DMS 273 treated with DMSO at 0.1 percent for 48 hours (cell line): ENCODE data around the gene NSD2.
"Not testable (repeated sequence)": the region's sequence is repeated elsewhere in the genome, so short reads cannot be mapped to it uniquely, and the experiment has no call there.

Source experiments
- DNase-seq: peaks from one replicate; lab custom pipeline; 2025; lab: John Stamatoyannopoulos, UW

NSD2 gene

GRCh38 chr4:1842339-1842895, 28.8 kb upstream of the NSD2 start:
- no peak for DNase-seq

DNA sequence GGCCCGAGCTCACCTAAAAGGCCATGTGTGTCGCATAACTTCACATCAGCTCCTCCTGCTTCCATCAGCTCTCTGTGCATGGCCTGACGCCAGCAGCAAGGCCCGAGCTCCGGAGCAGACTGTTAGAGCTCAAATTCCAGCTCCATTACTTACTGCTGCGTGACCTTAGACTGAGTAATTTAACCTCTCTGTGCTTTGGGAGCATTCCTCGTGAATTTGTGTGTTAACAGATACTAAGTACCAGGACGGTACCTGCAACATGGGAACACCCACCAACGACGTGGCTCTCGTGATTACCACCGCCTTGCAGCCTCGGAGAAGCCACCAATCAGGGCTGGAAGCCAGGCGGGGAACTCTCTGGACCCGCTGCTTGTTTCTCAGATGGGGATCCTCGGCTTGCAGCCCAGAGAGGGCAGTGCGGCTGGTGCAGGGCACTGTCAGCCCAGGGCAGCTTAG, 28.2 kb upstream of the NSD2 start:
- DNase-seq, result no peak

DNA sequence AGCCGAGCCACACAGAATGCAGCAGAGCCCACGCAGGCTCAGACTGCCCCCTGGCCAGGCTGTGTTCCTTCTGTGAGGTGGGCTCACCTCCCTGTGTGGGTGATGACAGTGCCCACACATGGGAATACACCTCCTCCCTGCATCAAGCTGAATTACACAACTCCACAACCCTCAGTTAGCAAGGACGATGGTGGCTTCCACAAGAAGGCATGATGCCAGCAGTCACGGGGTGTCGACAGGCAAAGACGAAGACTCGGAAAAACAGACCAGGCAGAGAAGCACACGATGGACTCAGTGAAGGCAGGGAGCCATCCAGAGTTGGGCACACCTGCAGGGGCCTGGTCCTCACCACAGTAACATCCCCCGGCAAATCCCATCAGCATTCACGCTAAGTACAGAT, 27.3 kb upstream of the NSD2 start:
- DNase-seq, result no peak

DNA sequence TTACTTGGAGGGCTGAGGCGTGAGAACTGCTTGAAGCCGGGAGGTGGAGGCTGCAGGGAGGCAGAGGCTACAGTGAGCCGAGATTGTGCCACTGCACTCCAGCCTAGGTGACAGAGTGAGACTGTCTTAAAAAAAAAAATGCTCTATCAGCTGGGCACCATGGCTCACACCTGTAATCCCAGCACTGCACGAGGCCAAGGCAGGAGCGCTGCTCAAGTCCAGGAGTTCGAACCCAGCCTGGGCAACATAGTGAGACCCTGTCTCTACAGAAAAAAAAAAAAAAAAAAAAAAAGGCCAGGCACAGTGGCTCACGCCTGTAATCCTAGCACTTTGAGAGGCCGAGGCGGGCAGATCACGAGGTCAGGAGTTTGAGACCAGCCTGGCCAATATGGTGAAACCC, 26.6 kb upstream of the NSD2 start:
- DNase-seq, result not testable (repeated sequence)

DNA sequence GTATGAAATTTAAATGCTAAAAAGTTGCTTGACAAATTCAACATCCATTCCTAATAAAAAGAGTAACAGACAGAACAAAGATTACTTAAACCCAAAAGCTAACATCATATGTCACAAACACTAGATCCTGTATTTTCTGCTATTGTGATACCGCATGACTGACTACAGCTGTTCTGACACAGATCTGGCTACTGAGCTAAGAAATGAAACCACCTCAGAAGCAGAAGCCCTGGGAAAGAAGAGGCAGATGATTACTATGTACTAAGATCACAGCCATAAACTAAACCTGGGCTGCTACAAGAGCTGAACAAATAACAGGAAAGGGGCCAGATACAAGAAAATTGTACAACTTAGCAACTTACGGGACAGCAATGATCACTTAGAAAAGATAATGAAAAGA, 24.6 kb upstream of the NSD2 start:
- DNase-seq, result no peak

- no peak for DNase-seq
Measured at GRCh38 chr4:1850276-1850675, 20.9 kb upstream of the NSD2 start.

GRCh38 chr4:1851160-1851559, 20.0 kb upstream of the NSD2 start:
- DNase-seq, result no peak

GRCh38 chr4:1851575-1852410, 19.4 kb upstream of the NSD2 start:
- no peak for DNase-seq

DNA sequence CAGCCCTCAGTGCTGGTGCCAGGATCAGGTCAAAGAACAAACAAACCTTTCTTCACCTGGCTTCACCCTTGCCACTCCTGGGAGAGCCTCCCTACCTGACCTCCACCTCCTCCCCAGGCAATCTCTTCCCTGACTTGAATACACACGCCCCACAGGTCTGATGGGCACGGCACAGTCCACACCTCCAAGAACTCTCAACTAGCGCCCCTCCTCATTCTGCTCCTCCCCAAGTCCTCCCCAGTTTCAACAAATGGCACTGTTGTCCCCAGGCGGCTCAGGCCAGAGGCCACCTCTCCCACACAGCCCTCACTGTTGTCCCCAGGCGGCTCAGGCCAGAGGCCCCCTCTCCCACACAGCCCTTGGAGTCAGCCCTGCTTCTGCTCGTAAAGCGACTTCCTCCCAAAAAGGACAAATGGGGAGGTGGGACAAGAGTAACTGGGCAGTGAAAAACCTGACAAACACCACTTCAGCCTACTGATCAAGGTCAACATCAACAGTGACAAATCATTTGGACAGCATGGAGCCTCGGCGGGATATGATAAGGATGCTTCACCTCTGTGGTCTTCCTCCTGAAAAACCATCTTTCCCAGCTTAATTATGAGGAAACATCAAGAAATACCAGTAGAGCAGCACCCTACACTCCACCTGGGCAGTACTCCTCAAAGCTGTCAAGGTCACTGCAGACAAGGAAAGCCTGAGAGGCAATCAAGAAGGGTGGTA, 18.1 kb upstream of the NSD2 start:
- no peak for DNase-seq

DNA sequence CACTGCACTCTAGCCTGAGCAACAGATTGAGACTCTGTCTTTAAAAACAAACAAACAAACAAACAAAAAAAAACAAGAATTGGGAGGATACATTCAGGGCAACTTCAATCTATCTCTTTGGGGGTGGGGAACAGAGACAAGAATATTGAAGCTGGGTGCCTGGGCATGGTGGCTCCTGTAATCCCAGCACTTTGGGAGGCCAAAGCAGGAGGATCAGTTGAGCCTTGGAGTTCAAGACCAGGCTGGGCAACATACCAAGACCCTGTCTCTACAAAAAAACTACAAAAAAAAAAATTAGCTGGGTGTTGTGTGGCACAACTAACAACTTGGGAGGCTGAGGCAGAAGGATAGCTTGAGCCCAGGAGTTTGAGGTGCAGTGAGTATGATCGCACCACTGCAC, 16.4 kb upstream of the NSD2 start:
- DNase-seq, result no peak

DNA sequence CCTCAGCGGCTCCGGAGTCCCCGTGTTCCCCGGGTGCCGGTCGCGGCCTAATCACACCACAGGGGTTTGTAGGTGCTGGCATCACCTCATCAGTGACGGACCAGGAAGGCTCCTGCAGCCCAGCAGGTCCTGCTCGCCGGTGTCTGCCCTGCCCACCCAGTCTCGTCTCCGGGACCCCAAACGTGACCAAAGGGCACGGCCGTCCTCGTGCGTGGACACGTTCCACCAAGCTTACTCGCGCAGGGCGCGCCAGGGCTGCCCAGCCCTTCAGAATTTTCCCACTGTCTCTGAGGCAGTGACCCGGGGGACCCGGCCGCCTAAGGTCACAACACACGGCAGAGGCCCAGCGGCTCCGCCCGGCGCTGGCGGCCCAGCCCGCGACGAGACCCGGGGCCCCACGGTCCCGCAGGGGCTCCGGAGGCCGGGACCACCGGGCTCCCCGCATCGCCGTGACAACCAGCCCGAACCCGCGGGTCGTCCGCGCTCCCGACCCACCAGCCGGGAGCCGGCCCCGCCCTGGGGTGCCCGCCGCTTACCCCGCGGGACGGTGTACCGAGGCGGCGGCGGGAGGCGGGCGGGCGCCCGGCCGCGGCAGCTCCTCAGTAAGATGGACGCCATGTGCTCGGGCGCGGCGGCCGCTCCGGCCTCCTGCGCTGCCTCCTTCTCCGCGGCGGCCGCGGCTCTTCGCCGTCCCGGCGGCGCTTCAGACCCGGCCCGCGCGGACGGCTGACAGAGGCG, 15.7 kb upstream of the NSD2 start:
- DNase-seq, result no peak

GRCh38 chr4:1856071-1856942, 14.9 kb upstream of the NSD2 start, which contains the start of gene LETM1:
Gene LETM1 (minus strand): TSS chr4:1856156. CDS start chr4:1855950, 206 bp downstream.
- peak; percentile 61 for DNase-seq

GRCh38 chr4:1856943-1857699, 14.1 kb upstream of the NSD2 start:
- no peak for DNase-seq

DNA sequence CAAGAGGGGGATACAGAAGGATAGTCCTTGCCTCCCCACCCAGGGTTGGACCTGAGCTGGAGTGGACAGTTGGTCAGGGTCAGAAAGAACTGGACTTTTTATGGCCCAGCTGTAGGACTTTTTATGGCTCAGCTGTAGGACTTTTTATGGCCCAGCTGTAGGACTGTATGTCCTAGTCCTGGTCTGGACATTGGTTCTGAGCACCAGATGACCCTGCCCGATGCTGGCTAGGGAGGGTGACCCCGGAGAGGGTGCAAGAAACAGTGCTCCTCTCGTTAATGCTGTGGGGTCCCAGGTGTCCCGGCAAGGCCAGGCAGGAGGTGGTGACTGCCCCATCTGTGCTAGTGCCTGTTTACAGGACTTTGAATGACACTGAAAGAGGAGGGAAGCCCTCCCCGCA, 13.3 kb upstream of the NSD2 start:
- DNase-seq, result no peak

DNA sequence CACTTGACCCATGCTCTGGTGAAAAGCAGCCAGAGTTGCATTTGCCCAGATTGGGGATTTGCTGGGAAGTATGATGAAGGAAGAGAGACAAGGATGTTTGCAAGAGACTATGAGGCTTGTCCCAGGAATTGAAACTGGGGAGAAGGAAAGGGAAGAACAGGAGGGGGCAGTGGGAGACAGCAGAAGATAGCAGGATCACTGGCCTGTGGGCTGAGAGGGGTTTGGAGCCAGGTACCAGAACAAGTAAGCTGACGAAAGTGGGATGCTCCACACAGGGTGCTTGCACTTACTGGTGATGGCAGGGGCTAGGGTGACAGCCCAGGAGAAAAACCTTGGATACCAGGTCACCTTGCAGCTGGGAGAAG, 11.8 kb upstream of the NSD2 start:
- DNase-seq, result no peak

DNA sequence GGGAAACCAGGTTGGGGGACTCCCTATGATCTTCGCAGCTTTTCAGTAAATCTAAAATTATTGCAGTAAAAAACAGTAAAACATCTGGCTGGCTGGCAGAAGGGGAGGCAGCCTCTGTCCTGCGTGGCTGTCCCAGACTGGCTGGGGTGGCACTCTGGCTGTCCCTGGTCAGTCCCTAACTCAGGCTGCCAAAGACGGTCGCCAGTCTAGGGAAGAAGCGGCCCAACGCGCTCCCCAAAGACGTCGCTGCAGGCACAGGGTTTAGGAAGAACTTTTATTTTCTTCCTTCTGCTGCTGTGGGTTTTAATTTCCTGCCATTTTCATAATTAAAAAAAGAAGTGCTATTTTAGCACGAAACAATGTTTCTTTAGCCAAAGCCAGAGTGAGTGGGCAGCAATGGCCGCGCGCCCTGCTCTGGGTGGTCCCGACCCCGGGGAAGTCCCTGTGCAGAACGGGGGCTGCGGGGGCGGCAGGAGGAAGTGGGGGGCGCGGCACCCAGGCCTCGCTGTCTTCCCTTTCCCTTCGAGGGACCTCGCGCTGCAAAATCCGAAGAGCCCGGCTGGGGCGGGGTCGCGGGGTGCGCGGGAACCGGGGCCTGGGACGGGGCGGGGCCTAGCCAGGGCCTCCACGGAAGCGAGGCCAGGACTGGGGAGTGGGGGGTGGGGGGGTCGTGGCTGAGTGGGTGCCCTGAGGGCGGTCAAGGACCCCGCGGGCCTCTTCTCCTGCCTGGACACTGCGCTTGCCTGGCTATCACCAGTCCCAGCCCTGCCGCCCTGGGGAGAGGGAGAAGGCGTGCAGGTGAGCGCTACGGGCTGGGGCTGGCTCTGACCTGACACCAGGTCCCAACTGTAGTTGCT, 8.9 kb upstream of the NSD2 start:
- no peak for DNase-seq

- no peak for DNase-seq
Measured at GRCh38 chr4:1862961-1863296, 8.3 kb upstream of the NSD2 start.

GRCh38 chr4:1863297-1864033, 7.7 kb upstream of the NSD2 start:
- no peak for DNase-seq
